HG03108 (cell line): Measurements from ENCODE around the gene PLXNA4.

ENCODE experiments used
- ATAC-seq: cut with Tn5 transposase; IDR thresholded peaks from one replicate; pipeline ENCODE4 v1.9.1; 2021; ENCODE audit warnings: moderate library complexity; ENCODE audit not compliant: unreplicated experiment

Gene PLXNA4

GRCh38 chr7:132336797-132337196, 239.5 kb downstream of the PLXNA4 start:
- ATAC-seq, result no peak

DNA sequence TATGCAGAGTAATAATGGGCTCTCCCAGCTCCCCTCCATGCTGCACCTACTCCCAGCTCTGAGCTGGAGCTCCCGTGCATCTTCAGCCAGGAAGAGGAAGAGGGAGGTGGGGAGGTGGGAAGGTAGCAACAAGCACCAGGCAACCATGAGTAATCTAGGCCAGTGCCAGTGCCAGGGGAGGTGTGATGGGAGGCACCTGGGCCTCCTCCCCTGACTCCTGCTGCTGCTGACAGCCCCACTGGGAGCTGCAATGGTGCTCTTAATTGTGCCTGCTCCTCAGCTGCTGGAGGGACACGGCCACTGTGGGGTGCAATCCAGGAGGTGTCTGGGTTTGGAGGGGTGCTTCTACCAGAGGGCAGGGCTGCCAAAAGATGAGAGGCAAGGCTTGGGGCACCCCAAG, 243.0 kb downstream of the PLXNA4 start:
- no peak for ATAC-seq

GRCh38 chr7:132328760-132329159, 247.5 kb downstream of the PLXNA4 start:
- ATAC-seq, result no peak

DNA sequence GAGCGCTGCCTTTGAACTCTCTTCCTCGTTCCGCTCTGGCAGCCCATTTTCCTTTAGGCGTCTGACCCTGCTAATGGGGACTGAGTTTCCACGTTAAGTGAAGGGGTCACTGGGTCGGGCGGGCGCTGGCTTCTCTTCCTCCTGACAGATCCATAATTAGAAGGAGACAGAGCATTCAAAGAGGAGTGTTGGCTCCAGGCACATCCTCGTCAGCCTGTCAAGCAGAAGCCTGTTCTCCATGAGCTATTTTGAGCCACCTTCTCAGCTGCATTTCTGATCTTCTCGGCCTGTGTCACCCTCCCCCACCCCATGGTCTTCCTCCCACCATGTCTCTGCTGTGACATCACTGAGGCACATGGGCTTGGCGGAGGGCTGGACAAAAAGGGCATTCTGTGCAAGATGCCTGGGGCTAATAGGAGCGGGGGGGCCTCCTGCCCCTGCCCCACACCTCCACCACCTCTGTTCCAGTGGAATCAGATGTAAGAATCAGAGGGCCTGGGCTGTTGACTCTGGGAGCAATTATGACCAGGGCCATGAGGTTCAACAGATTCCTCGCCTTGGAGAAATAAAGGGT, 248.1 kb downstream of the PLXNA4 start:
- no peak for ATAC-seq

GRCh38 chr7:132326878-132327589, 249.2 kb downstream of the PLXNA4 start:
- ATAC-seq, result no peak

GRCh38 chr7:132322970-132323369, 253.3 kb downstream of the PLXNA4 start:
- ATAC-seq, result no peak

GRCh38 chr7:132321387-132321786, 254.9 kb downstream of the PLXNA4 start:
- no peak for ATAC-seq

- no peak for ATAC-seq
These were observed 256.8 kb downstream of the PLXNA4 start for GRCh38 chr7:132319481-132319880.

DNA sequence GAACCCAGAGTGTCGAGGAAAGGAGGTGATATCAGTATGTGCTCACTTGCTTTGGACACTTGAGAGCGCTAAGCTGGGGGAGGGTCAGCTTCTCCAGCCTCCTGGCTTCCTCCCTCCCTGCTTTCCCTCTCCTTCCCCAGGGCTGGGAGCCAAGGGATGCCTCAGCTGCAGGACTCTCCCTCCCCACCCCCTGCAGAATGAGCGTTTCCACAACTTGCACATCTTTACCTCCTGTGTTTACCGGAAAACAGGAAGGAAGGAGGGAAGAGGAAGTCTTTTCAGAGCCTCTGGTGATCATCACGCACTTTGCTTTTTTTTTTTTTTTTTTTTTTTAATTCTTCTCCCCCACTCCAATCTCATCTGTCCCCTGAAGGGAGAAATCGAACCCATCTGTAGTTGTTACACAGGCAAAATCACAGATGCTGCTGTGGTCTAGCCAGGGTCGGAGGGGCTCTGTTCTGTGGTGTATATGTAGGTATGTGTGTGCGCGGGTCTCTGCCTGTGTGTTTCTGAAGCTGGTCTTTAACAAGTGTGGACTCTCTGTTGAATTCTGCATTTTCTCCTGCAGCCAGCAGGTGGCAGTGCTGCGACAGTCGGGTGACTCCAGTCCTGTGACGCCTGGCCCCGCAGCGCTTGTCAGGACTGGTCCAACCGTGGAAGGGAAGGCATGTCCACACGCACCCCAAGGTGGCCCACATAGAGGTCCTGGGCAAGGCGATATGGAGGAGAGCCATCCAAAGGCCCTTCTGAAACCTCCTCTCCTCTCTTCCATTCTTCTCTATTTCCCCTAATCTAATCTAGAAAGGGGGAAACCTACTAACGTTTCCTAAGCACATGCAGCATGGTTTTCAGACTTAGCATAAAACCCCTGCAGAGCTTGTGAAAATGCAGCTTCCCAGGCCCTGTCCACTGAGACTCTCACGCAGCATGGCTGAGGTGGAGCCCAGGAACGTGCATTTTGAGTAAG, 257.6 kb downstream of the PLXNA4 start:
- ATAC-seq, result no peak

- ATAC-seq, result no peak
These were observed 258.4 kb downstream of the PLXNA4 start for GRCh38 chr7:132317701-132318351.

GRCh38 chr7:132312531-132313055, 263.7 kb downstream of the PLXNA4 start:
- ATAC-seq, result no peak

GRCh38 chr7:132311733-132312132, 264.5 kb downstream of the PLXNA4 start:
- ATAC-seq, result no peak

- ATAC-seq, result no peak
These were observed 267.0 kb downstream of the PLXNA4 start for GRCh38 chr7:132309102-132309805.

GRCh38 chr7:132307465-132307864, 268.8 kb downstream of the PLXNA4 start:
- ATAC-seq, result no peak

DNA sequence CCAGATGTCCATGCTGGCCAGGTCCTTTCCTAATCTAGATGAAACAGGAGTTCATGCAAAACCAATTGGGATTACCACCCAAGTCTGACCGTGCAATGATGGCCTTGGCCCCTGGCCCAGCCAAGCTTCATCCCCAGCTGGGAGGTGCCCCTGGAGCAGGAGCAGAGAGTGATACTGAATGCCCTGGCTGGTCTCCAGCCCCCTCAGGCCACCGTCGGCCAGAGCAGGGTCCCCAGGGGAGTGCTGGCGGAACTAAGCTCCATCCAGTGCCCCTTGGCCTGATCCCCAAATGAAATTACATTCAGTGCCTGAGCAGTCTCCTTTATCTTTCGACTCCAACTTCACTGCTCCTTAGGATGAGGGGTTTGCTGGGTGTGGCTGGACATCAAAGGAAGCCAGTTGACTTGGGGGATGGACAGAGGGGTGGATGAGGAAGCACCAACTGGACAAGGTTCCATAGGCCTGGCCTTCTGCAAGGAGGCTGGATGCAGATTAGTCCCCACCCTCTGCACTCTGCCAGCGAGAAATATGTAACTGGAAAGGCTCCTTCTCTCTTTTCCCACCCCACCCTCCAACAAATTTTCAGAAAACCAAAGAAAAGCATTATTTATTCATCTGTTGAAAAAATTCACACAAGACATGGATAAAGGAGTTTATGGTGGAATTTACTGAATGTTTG, 275.5 kb downstream of the PLXNA4 start:
- no peak for ATAC-seq

DNA sequence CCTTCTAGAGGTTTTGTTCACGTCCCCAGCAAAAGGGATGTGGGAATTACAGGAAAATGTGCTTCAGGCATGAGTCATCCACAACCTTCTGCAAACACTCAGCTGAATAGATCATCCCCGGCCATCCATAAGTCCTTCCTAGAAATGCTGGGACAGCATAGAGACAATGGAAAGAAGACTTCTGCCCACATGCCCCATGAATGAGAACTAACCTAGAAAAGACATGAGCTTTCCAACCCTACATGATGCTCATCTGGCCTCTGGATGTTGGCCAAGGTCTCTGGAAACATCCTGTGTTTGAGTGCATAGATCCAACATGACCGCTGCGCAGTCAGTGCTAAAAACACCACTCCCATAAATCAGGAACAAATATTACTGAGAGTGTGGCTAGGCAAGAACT, 277.5 kb downstream of the PLXNA4 start:
- no peak for ATAC-seq

GRCh38 chr7:132296820-132297219, 279.4 kb downstream of the PLXNA4 start:
- ATAC-seq, result no peak

GRCh38 chr7:132295175-132295574, 281.1 kb downstream of the PLXNA4 start:
- no peak for ATAC-seq

DNA sequence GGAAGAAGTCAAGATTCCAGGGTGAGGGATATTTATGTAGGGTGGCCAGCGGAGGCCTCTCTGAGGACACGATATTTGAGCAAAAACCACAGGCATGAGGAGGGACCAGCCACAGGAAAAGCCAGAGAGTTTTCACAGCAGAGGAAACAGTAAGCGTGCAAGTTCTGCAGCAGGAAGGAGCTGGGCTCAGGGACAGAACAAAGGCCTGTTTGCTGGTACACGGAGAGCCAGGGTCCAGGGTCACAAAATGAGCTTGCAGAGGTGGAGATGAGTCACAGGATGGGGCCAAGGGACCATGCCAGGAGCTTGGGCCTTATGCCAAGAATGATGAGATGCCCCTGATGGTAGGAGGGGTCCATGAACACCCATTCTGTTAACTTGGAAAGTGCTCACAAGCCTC, 283.5 kb downstream of the PLXNA4 start:
- no peak for ATAC-seq

DNA sequence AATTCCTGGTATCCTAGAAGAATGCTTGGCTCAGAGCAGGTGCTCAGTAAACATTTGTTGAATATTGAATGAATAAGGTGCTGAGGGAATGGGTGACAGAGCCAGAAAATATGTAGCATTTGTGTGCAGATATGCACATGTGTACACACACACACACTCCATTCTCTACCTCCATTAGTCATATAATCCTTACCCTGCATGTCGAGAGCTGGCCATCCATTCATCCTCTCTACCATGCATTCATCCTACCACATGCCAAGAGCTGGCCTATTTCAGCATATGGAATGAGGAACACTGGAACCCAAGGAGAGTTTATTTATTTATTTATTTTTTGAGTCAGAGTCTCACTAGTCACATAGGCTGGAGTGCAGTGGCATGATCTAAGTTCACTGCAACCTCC, 284.8 kb downstream of the PLXNA4 start:
- ATAC-seq, result no peak
